ENCODE data around the gene GDF10. TPM values are rescaled to one million over a fixed set of nuclear protein-coding genes. Genes with fewer than 3 reads are reported as not detected.

Gene GDF10
- total and polyA plus RNA-seq, 10 of the 15 experiments (the other 5 are each of a cell fraction or from before 2014, with no cell fraction given): not detected

DNA sequence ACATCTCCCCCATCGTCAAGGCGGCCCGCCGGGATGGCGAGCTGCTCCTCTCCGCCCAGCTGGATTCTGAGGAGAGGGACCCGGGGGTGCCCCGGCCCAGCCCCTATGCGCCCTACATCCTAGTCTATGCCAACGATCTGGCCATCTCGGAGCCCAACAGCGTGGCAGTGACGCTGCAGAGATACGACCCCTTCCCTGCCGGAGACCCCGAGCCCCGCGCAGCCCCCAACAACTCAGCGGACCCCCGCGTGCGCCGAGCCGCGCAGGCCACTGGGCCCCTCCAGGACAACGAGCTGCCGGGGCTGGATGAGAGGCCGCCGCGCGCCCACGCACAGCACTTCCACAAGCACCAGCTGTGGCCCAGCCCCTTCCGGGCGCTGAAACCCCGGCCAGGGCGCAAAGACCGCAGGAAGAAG, 10.1 kb downstream of the GDF10 start:
- Histone ChIP-seq H3K27ac (ENCODE audit: control insufficient read depth, insufficient read depth) (no peak overlapping the region), H3K4me1 (ENCODE audit: control insufficient read depth, insufficient read depth, low read length) (no peaks in the 10 kb centered on the region), H3K4me3 (no peak overlapping the region), H3K27me3 (replicated peaks in 1 of 2; ENCODE audit: control insufficient read depth in 2 of 2, insufficient read depth in 2 of 2, low read length in 1 of 2) (no peaks in the 10 kb centered on the region; a peak in 1 of 4 replicates), H3K4me2 (ENCODE audit: control insufficient read depth, insufficient read depth) (no peak overlapping the region), H3K36me3 (ENCODE audit: control insufficient read depth in 2 of 2, insufficient read depth in 2 of 2, low read length in 1 of 2) (no peaks in the 10 kb centered on the region), H4K20me1 (ENCODE audit: control insufficient read depth, insufficient read depth) (no peaks in the 10 kb centered on the region), H3K9me3 (replicated peaks; ENCODE audit: control insufficient read depth, insufficient read depth, low read length) (no peaks in the 10 kb centered on the region), H3K9ac (ENCODE audit: control insufficient read depth, insufficient read depth, low read length) (no peak overlapping the region), H3K79me2 (ENCODE audit: control insufficient read depth, insufficient read depth, low read length) (no peaks in the 10 kb centered on the region), H2AFZ (ENCODE audit: control insufficient read depth, low read depth, low read length) (no peak overlapping the region)
- FAIRE-seq: no peak
- no peak for DNase-seq (ENCODE audit: low read depth, low spot score)
- intact Hi-C loops (cut with micrococcal nuclease; ENCODE audit: unreplicated experiment): loop anchor here (5.0 kb wide), 1 partner anchor 313 kb away; no protein-coding TSS in a partner anchor
- ChIA-PET CTCF (interaction anchor here (3.4 to 6.8 kb wide), 2 partner anchors 12 to 264 kb away, joined by 10 to 135 read pairs; no protein-coding TSS in a partner anchor), SMC1A (ENCODE audit: uncharacterized antibody, unreplicated experiment) (interaction anchor here (4.4 to 7.4 kb wide), 2 partner anchors 262 to 285 kb away, joined by 20 to 66 read pairs; no protein-coding TSS in a partner anchor), POLR2A (no interaction called here), RAD21 (ENCODE audit: unreplicated experiment) (no interaction called here)
- 67% methylated on average over 20 of the region's 37 CpGs for WGBS (ENCODE audit: insufficient coverage, insufficient replicate concordance, low lambda C conversion rate, missing lambda C conversion rate)
- TF ChIP-seq NRF1 (conservative IDR thresholded peaks at IDR 0.05; ENCODE audit: low read depth, low read length): no peak
- no peak for TF ChIP-seq SRF (IDR thresholded peaks at IDR 0.05; ENCODE audit: low read depth in 2 of 2, low read length in 2 of 2)
- TF ChIP-seq SMARCA5 (IDR thresholded peaks at IDR 0.05): no peak
- TF ChIP-seq, protein P1, sequence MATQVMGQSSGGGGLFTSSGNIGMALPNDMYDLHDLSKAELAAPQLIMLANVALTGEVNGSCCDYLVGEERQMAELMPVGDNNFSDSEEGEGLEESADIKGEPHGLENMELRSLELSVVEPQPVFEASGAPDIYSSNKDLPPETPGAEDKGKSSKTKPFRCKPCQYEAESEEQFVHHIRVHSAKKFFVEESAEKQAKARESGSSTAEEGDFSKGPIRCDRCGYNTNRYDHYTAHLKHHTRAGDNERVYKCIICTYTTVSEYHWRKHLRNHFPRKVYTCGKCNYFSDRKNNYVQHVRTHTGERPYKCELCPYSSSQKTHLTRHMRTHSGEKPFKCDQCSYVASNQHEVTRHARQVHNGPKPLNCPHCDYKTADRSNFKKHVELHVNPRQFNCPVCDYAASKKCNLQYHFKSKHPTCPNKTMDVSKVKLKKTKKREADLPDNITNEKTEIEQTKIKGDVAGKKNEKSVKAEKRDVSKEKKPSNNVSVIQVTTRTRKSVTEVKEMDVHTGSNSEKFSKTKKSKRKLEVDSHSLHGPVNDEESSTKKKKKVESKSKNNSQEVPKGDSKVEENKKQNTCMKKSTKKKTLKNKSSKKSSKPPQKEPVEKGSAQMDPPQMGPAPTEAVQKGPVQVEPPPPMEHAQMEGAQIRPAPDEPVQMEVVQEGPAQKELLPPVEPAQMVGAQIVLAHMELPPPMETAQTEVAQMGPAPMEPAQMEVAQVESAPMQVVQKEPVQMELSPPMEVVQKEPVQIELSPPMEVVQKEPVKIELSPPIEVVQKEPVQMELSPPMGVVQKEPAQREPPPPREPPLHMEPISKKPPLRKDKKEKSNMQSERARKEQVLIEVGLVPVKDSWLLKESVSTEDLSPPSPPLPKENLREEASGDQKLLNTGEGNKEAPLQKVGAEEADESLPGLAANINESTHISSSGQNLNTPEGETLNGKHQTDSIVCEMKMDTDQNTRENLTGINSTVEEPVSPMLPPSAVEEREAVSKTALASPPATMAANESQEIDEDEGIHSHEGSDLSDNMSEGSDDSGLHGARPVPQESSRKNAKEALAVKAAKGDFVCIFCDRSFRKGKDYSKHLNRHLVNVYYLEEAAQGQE (IDR thresholded peaks at IDR 0.05; ENCODE audit: low read depth, low read length): no peak
- TF ChIP-seq NR2F1 (conservative IDR thresholded peaks at IDR 0.05): no peak
- TF ChIP-seq ELK1 (IDR thresholded peaks at IDR 0.05; ENCODE audit: low read depth, low read length): no peak
- TF ChIP-seq EGR1 (IDR thresholded peaks at IDR 0.05; ENCODE audit: borderline replicate concordance in 1 of 2, low read depth in 2 of 2, low read length in 2 of 2): no peak
- TF ChIP-seq ETV6 (conservative IDR thresholded peaks at IDR 0.05 in 1 of 2, IDR thresholded peaks at IDR 0.05 in 1 of 2; ENCODE audit: borderline replicate concordance in 1 of 2, low read depth in 1 of 2): no peak
- no peak for TF ChIP-seq SREBF1 (IDR thresholded peaks at IDR 0.05; ENCODE audit: low read length)
- TF ChIP-seq MLLT1 (IDR thresholded peaks at IDR 0.05): no peak
- no peak for TF ChIP-seq IKZF2 (IDR thresholded peaks at IDR 0.05)
- TF ChIP-seq MYC (IDR thresholded peaks at IDR 0.05; ENCODE audit: insufficient read depth, insufficient read length, insufficient replicate concordance, low read length, severe bottlenecking): no peak
- TF ChIP-seq PAX5 (IDR thresholded peaks at IDR 0.05; ENCODE audit: borderline replicate concordance, low read depth, low read length): no peak
- TF ChIP-seq RUNX3 (IDR thresholded peaks at IDR 0.05; ENCODE audit: low read length): no peak
- BruUV-seq (replicated peaks): no TSS peak
- in situ Hi-C loops (cut with MboI): no loop called here
- no peak for ATAC-seq
